ENCODE results near the gene FHL2. TPM values are rescaled to one million over a fixed set of nuclear protein-coding genes. Genes with fewer than 3 reads are reported as not detected.

The FHL2 gene
- total RNA-seq, 2 experiments from 2014 or later: 3.3 to 4.4 TPM

- H3K27ac Mint-ChIP-seq: no peak overlapping the region
- no peak for DNase-seq
- H3K4me3 Mint-ChIP-seq: no peak overlapping the region
- H3K9me3 Mint-ChIP-seq: no peaks in the 10 kb centered on the region
- no peaks in the 10 kb centered on the region for H3K36me3 Mint-ChIP-seq (ENCODE audit: low read depth)
- ATAC-seq: no peak
- CTCF ChIA-PET: no interaction called here
- intact Hi-C loops (cut with micrococcal nuclease): no loop called here
- POLR2A ChIA-PET: no interaction called here
- peaks cover 4% of the 10 kb centered on the region for H3K4me1 Mint-ChIP-seq (ENCODE audit: low read depth)
- peaks cover 23% of the 10 kb centered on the region for H3K27me3 Mint-ChIP-seq
- no peak for TF ChIP-seq CTCF (IDR thresholded peaks at IDR 0.05)
Measured at GRCh38 chr2:105411720-105412407, 13.0 kb upstream of the FHL2 start.

- Mint-ChIP-seq H3K4me3 (no peak overlapping the region), H3K36me3 (ENCODE audit: low read depth) (no peaks in the 10 kb centered on the region), H3K4me1 (ENCODE audit: low read depth) (no peaks in the 10 kb centered on the region), H3K9me3 (no peaks in the 10 kb centered on the region), H3K27ac (no peak overlapping the region), H3K27me3 (peaks cover 25% of the 10 kb centered on the region)
- ChIA-PET POLR2A (no interaction called here), CTCF (no interaction called here)
- intact Hi-C loops (cut with micrococcal nuclease): no loop called here
- TF ChIP-seq CTCF (IDR thresholded peaks at IDR 0.05): no peak
- no peak for ATAC-seq
- DNase-seq: no peak
Measured at GRCh38 chr2:105410554-105410953, 11.7 kb upstream of the FHL2 start.

- intact Hi-C loops (cut with micrococcal nuclease): no loop called here
- H3K9me3 Mint-ChIP-seq: no peaks in the 10 kb centered on the region
- peaks cover 24% of the 10 kb centered on the region for H3K27me3 Mint-ChIP-seq
- no peak overlapping the region for H3K4me3 Mint-ChIP-seq
- no peak for TF ChIP-seq CTCF (IDR thresholded peaks at IDR 0.05)
- H3K4me1 Mint-ChIP-seq (ENCODE audit: low read depth): no peaks in the 10 kb centered on the region
- DNase-seq: no peak
- CTCF ChIA-PET: no interaction called here
- no peaks in the 10 kb centered on the region for H3K36me3 Mint-ChIP-seq (ENCODE audit: low read depth)
- POLR2A ChIA-PET: no interaction called here
- no peak overlapping the region for H3K27ac Mint-ChIP-seq
- no peak for ATAC-seq
Measured at GRCh38 chr2:105409717-105410116, 10.9 kb upstream of the FHL2 start.

- ATAC-seq (no peak), DNase-seq (no peak)
- Mint-ChIP-seq H3K4me3 (no peak overlapping the region), H3K4me1 (ENCODE audit: low read depth) (no peaks in the 10 kb centered on the region), H3K27ac (no peak overlapping the region), H3K9me3 (no peaks in the 10 kb centered on the region), H3K36me3 (ENCODE audit: low read depth) (no peaks in the 10 kb centered on the region), H3K27me3 (peaks cover 21% of the 10 kb centered on the region)
- TF ChIP-seq CTCF (IDR thresholded peaks at IDR 0.05): no peak
- ChIA-PET POLR2A (no interaction called here), CTCF (interaction anchor here (1.3 kb wide), 1 partner anchor 113 kb away, joined by 3 read pairs; no protein-coding TSS in a partner anchor)
- intact Hi-C loops (cut with micrococcal nuclease): no loop called here
Measured at GRCh38 chr2:105407946-105408743, 9.3 kb upstream of the FHL2 start.

- H3K9me3 Mint-ChIP-seq: no peaks in the 10 kb centered on the region
- DNase-seq (no peak), ATAC-seq (no peak)
- CTCF ChIA-PET: no interaction called here
- no peaks in the 10 kb centered on the region for H3K36me3 Mint-ChIP-seq (ENCODE audit: low read depth)
- no peak overlapping the region for H3K27ac Mint-ChIP-seq
- H3K27me3 Mint-ChIP-seq: peaks cover 11% of the 10 kb centered on the region
- intact Hi-C loops (cut with micrococcal nuclease): no loop called here
- no peak for TF ChIP-seq CTCF (IDR thresholded peaks at IDR 0.05)
- H3K4me3 Mint-ChIP-seq: no peak overlapping the region
- POLR2A ChIA-PET: no interaction called here
- H3K4me1 Mint-ChIP-seq (ENCODE audit: low read depth): no peaks in the 10 kb centered on the region
Measured at GRCh38 chr2:105406221-105406620, 7.4 kb upstream of the FHL2 start.
